ENCODE measurements around the gene TPP2.

The TPP2 gene

DNA sequence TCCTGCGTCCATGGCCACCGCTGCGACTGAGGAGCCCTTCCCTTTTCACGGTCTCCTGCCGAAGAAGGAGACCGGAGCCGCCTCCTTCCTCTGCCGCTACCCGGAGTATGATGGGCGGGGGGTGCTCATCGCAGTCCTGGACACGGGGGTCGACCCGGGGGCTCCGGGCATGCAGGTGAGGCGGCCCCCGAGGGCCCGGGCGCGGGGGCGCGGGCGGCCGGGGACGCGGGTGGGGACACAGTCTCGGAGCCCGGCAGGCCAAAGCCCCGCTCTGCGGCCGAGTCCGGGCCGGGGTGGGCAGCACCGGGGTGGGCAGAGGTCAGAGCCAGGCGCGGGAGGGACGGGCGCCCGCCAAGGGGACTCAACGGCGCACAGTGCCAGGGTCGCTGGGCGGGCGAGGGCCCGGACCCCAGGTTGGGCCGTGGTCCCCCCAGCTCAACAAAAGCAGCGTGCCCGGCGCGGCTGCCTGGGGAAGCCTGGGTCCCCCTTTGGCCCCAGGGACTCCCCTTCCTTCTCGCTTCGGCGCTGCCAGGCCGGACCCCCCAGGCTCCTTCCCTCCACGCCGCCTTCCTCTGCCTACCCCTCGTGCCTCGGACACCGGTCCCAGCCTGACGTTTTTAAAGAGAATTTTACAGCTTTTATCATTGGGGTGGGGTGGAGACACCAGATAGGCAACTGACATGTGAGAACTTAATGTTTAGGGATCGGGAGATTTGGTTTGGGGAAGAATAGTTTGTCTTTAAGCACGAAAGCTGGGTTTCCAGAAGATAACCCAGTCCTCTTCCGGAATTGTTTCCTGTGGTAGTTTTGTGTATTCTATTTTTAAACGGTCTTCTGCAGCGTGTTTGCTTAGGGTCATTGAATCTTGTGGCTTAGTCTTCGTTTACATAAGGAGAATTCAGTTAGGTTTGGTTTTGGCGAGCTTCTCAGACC, 509 bp downstream of the TPP2 start:
- DNase-seq, result peak; percentile 51

- DNase-seq, result no peak
These were observed 1.3 kb downstream of the TPP2 start for GRCh38 chr13:102598061-102598460.

DNA sequence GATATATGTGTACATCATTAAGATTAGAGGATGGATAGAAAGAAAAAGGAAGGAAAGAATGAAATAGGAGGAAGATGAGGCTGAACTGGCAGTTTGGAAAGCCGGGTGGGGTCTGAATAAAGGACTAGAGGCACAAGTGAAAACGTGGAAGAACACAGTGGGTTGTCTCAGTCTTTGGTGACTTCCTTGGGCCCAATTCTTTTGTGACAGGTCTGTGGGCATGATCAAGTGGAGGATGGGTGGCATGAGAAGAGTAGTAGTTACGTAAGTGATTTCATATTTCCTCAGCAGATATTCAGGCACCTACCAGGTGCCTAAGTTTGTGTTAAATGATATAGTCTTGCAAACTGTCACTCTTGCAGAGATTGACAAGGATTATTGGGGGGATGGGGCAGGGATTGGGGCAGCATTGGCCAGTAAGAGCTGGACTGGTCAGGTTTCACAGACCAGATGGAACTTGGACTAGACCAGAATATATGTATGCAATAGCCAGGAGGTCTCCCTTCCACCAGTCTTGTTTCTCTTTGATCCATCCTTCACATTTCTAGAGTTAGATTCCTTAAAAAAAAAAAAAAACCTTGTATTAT, 2.7 kb downstream of the TPP2 start:
- DNase-seq, result no peak

GRCh38 chr13:102606537-102607309, 9.9 kb downstream of the TPP2 start:
- no peak for DNase-seq

DNA sequence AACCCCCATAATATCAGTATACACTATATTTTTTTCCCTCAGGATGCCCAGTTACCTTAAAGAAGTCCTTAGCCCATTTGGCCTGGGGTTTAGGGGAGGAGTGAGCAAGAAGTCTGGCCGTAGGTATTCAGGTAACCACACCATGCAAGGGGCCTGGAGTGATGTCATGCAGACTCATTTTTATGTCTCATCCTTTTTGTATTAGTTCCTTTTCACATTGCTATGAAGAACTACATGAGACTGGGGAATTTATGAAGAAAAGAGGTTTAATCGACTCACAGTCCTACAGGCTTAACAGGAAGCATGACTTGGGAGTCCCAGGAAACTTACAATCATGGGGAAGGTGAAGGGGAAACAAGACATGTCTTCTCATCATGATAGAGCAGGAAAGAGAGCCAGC, 12.2 kb downstream of the TPP2 start:
- DNase-seq, result no peak

- no peak for DNase-seq
These were observed 12.9 kb downstream of the TPP2 start for GRCh38 chr13:102609696-102610095.

DNA sequence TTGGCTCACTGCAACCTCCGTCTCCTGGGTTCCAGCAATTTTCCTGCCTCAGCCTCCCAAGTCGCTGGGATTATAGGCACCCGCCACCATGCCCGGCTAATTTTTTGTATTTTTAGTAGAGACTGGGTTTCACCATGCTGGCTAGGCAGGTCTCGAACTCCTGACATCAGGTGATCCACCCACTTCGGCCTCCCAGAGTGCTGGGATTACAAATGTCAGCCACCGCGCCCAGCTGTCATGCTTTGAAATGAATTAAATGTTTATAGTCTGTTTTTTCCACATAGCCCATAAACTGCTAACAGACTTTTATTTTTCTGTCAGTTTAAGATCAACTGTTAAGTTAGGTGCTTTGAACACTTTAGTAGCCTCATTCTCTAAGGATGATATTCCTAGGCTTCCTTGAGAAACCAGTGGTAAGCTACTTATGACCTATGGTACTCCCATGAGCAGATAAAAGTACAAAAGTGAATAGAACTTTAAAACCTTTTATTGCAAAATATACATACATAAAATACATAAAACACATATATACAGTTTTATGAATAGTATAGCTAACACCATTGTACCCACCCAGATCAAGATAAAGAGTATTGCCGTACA, 13.6 kb downstream of the TPP2 start:
- DNase-seq, result no peak

DNA sequence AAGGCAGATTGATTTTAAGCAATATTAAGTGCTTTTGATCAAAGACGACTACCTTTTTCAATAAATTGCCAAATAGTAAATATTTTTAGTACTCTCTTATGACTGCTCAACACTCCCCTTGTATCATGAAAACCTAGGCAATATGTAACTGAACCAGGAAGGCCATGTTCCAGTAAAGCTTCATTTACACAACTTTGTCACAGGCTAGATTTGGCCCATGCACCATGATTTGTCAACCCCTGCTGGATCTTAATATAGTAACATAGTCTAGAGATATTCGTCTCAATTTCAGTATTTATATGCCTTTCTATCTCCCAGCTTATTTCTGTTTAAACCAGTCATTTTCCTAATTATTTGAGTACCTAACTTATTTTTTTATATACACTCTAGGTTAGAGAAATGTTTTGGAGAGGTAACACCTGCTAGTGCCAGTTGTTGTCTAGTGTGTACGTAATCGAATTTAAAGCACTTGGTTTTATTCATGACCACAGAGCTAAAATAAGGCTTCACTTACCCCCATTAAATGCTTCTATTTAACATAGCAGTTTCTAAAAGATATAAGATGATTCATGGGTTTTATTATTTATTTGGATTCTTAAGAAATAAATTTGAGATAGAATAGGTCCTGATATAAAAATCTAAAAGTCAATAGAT, 21.0 kb downstream of the TPP2 start:
- no peak for DNase-seq

GRCh38 chr13:102620516-102620915, 23.7 kb downstream of the TPP2 start:
- DNase-seq, result peak; percentile 37

DNA sequence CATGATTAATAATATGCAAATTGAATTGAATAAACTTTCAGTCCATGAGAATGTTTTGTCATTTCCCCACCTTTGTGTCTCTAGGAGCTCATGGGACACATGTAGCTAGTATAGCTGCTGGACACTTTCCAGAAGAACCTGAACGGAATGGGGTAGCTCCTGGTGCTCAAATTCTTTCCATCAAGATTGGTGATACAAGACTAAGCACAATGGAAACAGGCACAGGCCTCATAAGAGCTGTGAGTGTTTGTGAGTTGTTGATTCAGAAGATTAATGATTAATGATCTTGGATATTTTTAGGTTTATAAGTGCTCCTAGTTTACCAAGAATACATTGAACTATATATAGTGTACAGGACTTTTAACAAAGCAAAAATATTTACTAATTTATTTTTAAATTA, 30.1 kb downstream of the TPP2 start:
- DNase-seq, result no peak

GRCh38 chr13:102628559-102628958, 31.8 kb downstream of the TPP2 start:
- DNase-seq, result no peak

DNA sequence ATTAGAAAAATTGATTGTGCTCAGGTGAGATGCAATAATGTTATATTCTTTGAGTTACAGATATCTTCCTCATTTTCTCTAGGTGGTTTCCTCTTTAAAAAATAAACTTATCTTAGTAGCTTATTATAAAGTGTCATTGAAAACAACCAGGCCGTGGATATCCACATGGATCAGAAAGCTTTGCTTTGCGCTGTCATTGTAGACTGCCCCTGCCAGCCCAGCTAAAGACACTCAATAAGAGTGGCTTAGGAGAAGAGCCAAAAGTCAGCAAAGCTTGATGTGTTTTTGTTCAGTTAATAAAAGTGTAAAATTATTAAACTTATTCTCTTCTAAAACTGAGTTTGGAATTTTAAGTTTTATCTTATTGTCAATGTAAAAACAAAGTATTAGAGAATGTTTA, 34.4 kb downstream of the TPP2 start:
- DNase-seq, result no peak

DNA sequence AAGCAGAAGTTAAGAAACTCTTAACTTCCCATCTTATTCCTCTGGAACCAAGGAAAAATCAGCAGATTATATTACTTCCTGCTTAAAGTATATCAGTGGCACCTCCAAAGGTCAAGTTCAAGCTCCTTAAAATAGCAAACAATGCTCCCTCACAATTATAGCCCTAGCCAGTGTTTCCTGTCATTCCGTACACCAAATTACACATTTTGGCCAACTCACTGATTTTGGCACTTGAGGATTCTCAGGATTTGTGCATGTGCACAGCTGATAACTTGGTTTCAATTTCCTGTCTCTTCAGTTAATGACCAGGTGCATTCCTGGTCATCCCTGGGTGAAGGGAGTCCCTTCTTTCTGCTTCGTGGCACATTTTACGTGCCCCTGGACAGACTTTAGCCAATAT, 42.0 kb downstream of the TPP2 start:
- no peak for DNase-seq

DNA sequence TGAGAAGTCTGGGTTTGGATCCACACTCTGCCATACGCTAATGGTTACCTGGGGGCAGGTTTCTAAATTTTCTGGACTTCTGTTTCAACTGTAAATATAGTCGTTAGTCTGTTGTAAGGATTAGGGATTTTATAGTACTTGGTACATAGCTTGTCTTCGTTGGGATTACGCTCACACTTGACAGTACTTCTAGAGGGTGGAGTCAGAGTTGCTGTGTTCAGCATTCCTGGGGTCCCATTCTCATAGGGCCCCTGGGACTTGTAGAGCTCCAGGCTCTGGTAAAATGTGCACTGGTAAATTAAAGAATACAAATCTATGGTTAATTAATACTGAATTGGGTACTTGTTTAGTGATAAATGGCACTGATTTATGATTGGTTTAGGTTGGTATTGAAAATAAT, 45.2 kb downstream of the TPP2 start:
- DNase-seq, result no peak

- no peak for DNase-seq
These were observed 45.7 kb downstream of the TPP2 start for GRCh38 chr13:102642475-102642874.

DNA sequence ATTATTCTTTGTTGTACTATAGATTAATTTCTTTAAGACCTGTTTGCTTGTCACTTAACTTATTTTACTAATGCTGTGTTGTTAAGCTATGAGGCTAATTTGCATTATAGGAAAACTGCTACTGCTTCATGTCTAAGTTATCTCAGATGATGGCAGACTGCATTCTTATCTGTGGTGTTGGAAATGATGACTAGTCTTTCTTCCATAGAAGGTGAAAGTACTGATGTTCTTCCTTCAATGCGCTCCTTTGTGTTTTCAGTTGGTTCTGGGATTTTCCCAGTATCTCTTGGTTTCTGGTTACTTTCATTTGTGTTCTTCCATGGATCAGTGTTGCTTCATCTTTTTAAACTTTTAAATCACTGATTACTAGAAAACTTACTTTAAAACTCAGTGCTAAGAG, 46.9 kb downstream of the TPP2 start:
- DNase-seq, result no peak

- no peak for DNase-seq
These were observed 48.9 kb downstream of the TPP2 start for GRCh38 chr13:102645701-102646100.

GRCh38 chr13:102648046-102648445, 51.3 kb downstream of the TPP2 start:
- no peak for DNase-seq

DNA sequence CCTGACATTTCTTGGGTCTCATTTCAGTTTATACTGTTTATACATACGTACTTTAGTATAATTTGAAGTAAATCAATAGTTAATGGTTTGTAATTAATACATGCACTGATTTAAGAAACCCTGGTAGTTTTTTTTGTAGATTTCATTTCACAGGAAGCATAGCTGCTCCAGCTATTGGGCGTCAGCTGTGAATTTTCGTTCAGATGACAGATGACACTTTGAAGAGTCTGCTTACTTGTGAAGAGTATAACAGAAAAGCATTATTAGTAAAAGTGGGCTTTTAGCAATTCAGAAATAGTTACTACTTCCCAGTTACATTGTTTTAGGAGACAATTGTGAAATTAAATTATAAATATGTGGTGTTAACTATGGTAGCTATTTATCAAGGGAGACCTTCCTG, 53.7 kb downstream of the TPP2 start:
- DNase-seq, result no peak

- no peak for DNase-seq
These were observed 54.6 kb downstream of the TPP2 start for GRCh38 chr13:102651392-102651791.

- DNase-seq, result no peak
These were observed 55.1 kb downstream of the TPP2 start for GRCh38 chr13:102651892-102652291.

- DNase-seq, result no peak
These were observed 58.0 kb downstream of the TPP2 start for GRCh38 chr13:102654756-102655155.

- DNase-seq, result no peak
These were observed 60.8 kb downstream of the TPP2 start for GRCh38 chr13:102657630-102658029.

Data from NCI-H146 (cell line).